HG03066 (cell line): ENCODE data around the gene NADK2.
A peak's percentile ranks its signal among the peaks of the same experiment; 100 is the strongest.
"Not testable (repeated sequence)": the region's sequence is repeated elsewhere in the genome, so short reads cannot be mapped to it uniquely, and the experiment has no call there.

Source experiments
- ATAC-seq: cut with Tn5 transposase; IDR thresholded peaks from one replicate; pipeline ENCODE4 v1.9.1; 2021; ENCODE audit warnings: low read depth; ENCODE audit not compliant: unreplicated experiment

Gene NADK2

DNA sequence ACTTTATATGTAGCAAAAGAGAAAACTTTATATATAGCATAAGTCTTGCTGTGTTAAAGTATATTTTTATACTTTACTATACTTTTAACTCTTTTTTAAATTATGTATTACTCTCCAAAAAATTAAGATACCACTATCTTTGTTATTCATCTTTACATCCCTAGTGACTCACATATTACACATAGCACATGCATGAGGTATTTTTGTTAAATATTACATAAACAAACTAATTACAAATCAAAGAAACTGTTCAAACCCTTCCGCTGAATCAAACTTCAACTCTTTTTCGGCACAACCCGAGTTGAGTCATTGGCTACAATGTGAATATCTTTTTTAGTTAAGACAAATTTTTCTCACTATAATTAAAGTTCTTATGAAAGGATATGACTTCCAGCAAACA is 32.1 kb downstream of the NADK2 start:
- no peak for ATAC-seq

GRCh38 chr5:36208786-36209185 is 32.9 kb downstream of the NADK2 start:
- no peak for ATAC-seq

DNA sequence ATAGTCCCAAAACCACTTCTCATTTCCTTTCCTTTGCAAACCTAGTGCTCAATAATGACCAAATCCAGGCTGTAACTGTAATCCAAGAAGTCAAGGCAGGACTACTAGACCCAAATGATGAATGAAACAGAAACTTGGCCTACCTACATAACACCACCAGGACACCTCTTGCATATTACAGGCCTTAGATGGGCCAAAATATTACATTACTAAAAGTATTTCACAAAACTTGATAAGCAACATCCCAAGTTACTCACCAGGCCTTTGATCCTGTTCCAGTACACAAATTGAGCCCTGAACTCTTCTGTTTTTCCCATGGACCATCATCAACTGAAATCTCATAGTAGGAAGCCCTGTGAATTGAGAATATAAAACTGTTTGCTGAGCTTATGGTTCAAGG is 34.8 kb downstream of the NADK2 start:
- ATAC-seq: no peak

DNA sequence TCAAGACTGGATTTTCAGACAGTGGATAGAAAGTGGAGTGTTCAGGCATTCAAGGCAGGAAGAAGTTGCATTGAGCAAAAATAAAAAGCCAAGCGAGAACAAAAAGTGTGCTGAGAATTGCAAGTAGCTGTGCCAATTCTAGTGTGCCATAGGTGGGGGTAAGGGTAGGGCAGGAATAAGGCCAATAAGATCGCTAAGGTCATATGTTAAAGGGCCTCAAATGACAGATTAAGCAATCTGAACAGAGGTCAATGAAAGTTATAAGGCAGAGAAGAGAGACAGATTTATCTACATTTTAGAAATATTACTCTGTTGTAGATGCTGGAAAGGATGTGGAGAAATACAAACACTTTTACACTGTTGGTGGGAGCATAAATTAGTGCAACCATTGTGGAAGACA is 36.4 kb downstream of the NADK2 start:
- ATAC-seq: no peak

DNA sequence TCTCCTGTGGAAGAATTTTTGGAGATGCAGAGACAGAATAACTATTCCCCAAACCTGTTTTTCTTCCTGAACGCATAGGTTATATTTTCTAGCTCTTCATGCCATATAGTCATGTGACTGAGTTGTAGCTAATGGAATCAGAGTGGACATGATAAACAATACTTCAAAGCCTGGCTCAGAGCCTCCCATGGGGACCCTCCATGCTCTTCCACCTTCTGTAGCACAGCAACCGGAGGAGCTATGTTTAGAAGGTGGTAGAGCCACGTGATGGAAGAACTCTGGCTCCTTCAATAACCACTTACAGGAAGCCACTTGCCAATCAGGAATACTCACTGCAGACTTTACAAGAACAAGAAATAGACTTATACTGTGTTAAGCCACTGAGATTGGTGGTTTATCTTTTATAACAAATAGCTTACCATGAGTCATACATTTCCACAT is 39.2 kb downstream of the NADK2 start:
- no peak for ATAC-seq

GRCh38 chr5:36200513-36200912 is 41.2 kb downstream of the NADK2 start:
- no peak for ATAC-seq

- ATAC-seq: no peak
These were observed 42.1 kb downstream of the NADK2 start for GRCh38 chr5:36199620-36200019.

DNA sequence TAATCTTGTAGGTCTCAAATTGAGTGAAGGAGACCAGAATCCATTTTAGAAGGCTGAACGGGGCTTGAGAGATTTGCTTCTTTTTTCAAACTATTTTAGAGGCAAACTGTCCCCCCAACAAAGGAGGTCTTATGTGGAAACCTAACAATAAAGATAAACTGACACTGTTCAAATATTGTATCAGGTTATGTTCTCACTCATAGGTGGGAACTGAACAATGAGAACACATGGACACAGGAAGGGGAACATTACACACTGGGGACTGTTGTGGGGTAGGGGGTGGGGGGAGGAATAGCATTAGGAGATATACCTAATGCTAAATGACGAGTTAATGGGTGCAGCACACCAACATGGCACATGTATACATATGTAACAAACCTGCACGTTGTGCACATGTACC is 42.9 kb downstream of the NADK2 start:
- ATAC-seq: not testable (repeated sequence)

DNA sequence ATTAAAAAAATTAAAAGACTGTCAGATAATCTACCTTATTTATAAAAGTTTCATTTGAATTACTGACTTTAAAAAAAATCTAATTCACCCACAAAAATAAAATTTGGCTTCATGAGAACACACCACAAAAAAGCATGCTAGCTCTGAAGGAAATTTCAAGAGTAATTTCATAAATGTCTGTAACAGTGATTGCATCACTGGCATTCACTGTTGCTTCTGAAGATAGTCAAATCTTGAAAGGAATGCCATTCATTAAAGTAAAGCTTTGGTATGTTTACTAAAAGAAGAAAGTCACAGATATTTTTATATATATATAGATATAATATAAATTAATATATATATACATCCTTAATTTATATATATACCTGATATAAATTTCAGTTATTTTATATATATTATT is 43.4 kb downstream of the NADK2 start:
- ATAC-seq: no peak

- no peak for ATAC-seq
These were observed 48.0 kb downstream of the NADK2 start for GRCh38 chr5:36193746-36194145.

GRCh38 chr5:36184408-36184807 is 57.3 kb downstream of the NADK2 start:
- not testable (repeated sequence) for ATAC-seq

GRCh38 chr5:36181774-36182173 is 60.0 kb downstream of the NADK2 start:
- no peak for ATAC-seq

- ATAC-seq: no peak
These were observed 61.0 kb downstream of the NADK2 start for GRCh38 chr5:36180556-36181350.

- ATAC-seq: no peak
These were observed 61.8 kb downstream of the NADK2 start for GRCh38 chr5:36179950-36180349.

GRCh38 chr5:36178524-36178890 is 63.2 kb downstream of the NADK2 start:
- ATAC-seq: no peak

- no peak for ATAC-seq
These were observed 63.8 kb downstream of the NADK2 start for GRCh38 chr5:36177715-36178523.

GRCh38 chr5:36177154-36177553 is 64.6 kb downstream of the NADK2 start:
- peak; percentile 96 for ATAC-seq

DNA sequence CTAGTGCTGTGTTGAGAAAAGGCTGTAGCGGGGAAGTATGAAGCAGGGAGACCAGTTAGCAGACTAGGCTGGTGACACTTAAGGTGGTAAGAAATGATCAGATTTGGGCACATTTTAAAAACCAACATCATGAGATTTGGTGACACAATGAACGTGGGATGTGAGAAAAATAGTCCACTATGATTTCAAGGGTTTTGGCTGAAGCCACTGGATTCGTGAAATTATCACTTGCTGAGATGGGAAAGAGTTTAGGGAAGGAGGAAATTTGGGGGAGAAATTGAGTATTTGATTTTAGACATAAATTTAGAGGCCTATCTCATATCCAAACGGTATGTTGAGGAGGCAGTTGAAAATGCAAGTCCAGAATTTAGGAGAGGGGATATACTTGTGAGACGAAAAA is 66.7 kb downstream of the NADK2 start:
- no peak for ATAC-seq

DNA sequence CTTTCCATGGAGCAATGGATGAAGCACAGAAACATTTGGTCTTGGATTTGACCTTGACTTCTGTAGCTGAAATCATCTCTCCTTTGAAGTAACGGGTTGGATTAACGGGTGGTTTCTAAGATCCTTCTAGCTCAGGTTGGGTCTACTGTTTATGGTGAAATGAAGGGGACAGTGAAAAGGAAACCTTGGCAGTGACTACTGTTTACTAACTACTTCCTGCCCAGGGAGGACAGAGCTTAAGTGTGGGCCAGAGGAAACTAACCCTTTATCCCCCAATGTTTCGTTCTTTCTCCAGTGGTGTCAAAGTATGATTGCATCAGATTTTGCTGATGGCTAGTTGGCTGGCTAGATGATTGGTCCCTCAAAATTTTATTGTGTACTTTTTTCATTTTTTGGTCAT is 67.6 kb downstream of the NADK2 start:
- no peak for ATAC-seq

- no peak for ATAC-seq
These were observed 68.3 kb downstream of the NADK2 start for GRCh38 chr5:36173426-36173825.

GRCh38 chr5:36172599-36172998 is 69.1 kb downstream of the NADK2 start:
- no peak for ATAC-seq
